Neural cell (in vitro differentiated cells): Measurements from ENCODE around the gene CSMD2.

Experiments
- EP300 ChIP-seq: fragments of 450-650 bp; conservative IDR thresholded peaks from 2 replicates; pipeline ENCODE4 v1.6.1; 2014; ENCODE audit warnings: antibody characterized with exemption, mild to moderate bottlenecking, moderate library complexity; ENCODE audit not compliant: poor library complexity, severe bottlenecking
- EZH2 ChIP-seq: fragments of 200-600, 300-800 bp; shearing (Covaris generic), sonication (generic); IDR thresholded peaks from 2 replicates; pipeline ENCODE4 v1.6.1; 2014; ENCODE audit warnings: antibody characterized with exemption, low read length, borderline replicate concordance, mild to moderate bottlenecking; ENCODE audit not compliant: insufficient read depth, poor library complexity, severe bottlenecking
- MXI1 ChIP-seq: fragments of 450-650 bp; conservative IDR thresholded peaks from 2 replicates; pipeline ENCODE4 v1.6.1; 2014; ENCODE audit warnings: antibody characterized with exemption, mild to moderate bottlenecking; ENCODE audit not compliant: poor library complexity, severe bottlenecking
- POLR2AphosphoS5 ChIP-seq: IDR thresholded peaks from 2 replicates; pipeline ENCODE4 v1.6.1; 2012
- RAD21 ChIP-seq: fragments of 450-650 bp; conservative IDR thresholded peaks from 2 replicates; pipeline ENCODE4 v1.6.1; 2014; ENCODE audit warnings: antibody characterized with exemption, mild to moderate bottlenecking, moderate library complexity
- TAF1 ChIP-seq: IDR thresholded peaks from 2 replicates; pipeline ENCODE4 v1.6.1; 2012; ENCODE audit warnings: low read depth
- TF ChIP-seq, protein P1 (sequence below): fragments of 450-650 bp; IDR thresholded peaks from 2 replicates; pipeline ENCODE4 v1.5.1; 2014; ENCODE audit warnings: antibody characterized with exemption, mild to moderate bottlenecking, moderate library complexity; ENCODE audit not compliant: poor library complexity, severe bottlenecking
- TF ChIP-seq, protein P2 (sequence below): IDR thresholded peaks from 2 replicates; pipeline ENCODE4 v1.6.1; 2012; ENCODE audit warnings: borderline replicate concordance

DNA sequence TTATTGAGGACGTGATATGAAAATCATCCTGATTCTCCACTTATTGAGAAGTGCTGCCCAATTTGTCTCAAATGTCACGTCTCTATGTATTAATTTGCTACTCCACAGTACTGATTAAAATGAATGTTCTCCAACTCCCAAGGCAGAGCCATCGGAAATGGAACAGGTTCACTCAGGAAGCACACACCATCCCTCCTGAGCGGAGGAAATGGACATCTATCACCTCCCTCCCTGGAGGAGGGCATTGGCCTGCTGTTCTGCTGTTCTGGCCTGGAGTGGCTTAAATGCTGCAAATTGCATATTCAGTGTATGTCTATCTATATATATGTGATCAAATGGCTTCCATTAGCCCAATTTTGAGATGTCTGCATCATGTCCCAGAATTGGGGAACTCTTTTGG, 140.5 kb downstream of the CSMD2 start:
- TF ChIP-seq, protein P1, sequence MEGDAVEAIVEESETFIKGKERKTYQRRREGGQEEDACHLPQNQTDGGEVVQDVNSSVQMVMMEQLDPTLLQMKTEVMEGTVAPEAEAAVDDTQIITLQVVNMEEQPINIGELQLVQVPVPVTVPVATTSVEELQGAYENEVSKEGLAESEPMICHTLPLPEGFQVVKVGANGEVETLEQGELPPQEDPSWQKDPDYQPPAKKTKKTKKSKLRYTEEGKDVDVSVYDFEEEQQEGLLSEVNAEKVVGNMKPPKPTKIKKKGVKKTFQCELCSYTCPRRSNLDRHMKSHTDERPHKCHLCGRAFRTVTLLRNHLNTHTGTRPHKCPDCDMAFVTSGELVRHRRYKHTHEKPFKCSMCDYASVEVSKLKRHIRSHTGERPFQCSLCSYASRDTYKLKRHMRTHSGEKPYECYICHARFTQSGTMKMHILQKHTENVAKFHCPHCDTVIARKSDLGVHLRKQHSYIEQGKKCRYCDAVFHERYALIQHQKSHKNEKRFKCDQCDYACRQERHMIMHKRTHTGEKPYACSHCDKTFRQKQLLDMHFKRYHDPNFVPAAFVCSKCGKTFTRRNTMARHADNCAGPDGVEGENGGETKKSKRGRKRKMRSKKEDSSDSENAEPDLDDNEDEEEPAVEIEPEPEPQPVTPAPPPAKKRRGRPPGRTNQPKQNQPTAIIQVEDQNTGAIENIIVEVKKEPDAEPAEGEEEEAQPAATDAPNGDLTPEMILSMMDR, result no peak
- TF ChIP-seq EZH2 (no peak), POLR2AphosphoS5 (no peak), EP300 (no peak), TAF1 (no peak), RAD21 (no peak), MXI1 (no peak)
- TF ChIP-seq, protein P2, sequence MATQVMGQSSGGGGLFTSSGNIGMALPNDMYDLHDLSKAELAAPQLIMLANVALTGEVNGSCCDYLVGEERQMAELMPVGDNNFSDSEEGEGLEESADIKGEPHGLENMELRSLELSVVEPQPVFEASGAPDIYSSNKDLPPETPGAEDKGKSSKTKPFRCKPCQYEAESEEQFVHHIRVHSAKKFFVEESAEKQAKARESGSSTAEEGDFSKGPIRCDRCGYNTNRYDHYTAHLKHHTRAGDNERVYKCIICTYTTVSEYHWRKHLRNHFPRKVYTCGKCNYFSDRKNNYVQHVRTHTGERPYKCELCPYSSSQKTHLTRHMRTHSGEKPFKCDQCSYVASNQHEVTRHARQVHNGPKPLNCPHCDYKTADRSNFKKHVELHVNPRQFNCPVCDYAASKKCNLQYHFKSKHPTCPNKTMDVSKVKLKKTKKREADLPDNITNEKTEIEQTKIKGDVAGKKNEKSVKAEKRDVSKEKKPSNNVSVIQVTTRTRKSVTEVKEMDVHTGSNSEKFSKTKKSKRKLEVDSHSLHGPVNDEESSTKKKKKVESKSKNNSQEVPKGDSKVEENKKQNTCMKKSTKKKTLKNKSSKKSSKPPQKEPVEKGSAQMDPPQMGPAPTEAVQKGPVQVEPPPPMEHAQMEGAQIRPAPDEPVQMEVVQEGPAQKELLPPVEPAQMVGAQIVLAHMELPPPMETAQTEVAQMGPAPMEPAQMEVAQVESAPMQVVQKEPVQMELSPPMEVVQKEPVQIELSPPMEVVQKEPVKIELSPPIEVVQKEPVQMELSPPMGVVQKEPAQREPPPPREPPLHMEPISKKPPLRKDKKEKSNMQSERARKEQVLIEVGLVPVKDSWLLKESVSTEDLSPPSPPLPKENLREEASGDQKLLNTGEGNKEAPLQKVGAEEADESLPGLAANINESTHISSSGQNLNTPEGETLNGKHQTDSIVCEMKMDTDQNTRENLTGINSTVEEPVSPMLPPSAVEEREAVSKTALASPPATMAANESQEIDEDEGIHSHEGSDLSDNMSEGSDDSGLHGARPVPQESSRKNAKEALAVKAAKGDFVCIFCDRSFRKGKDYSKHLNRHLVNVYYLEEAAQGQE, result no peak
